WTC11 (cell line): ENCODE data around the gene HSPA4. TPM values are rescaled to one million over a fixed set of nuclear protein-coding genes. Genes with fewer than 3 reads are reported as not detected.

Experiments
- ATAC-seq: fragments of 200-7000 bp; cut with Tn5 transposase; 2 replicates; pipeline ENCODE4 v1.10.0; 2021; ENCODE audit warnings: mild to moderate bottlenecking, moderate library complexity
- CTCF ChIA-PET: fragments of 300-600 bp; sonication (Branson Sonifier 250); formaldehyde crosslinking; loops from one replicate; lab custom pipeline; 2021; ENCODE audit warnings: antibody characterized with exemption; lab: Charles Lee
- POLR2A ChIA-PET: fragments of 350-600 bp; sonication (Branson Sonifier 250); formaldehyde crosslinking; loops from one replicate; lab custom pipeline; 2021; ENCODE audit warnings: antibody characterized with exemption; lab: Charles Lee
- DNase-seq: peaks from one replicate; pipeline ENCODE4 v3.0.0; 2021; ENCODE audit warnings: low spot score
- H3K27ac Mint-ChIP-seq: 2 replicates; pipeline ENCODE4 v1.8.0; 2021; ENCODE audit warnings: mixed read lengths
- H3K27me3 Mint-ChIP-seq: 2 replicates; pipeline ENCODE4 v1.8.0; 2021; ENCODE audit warnings: low read depth, mild to moderate bottlenecking, moderate library complexity, mixed read lengths
- H3K36me3 Mint-ChIP-seq: 2 replicates; pipeline ENCODE4 v1.8.0; 2021; ENCODE audit warnings: mixed read lengths
- H3K4me1 Mint-ChIP-seq: 2 replicates; pipeline ENCODE4 v1.8.0; 2022; ENCODE audit warnings: mixed read lengths
- H3K4me3 Mint-ChIP-seq: 2 replicates; pipeline ENCODE4 v1.8.0; 2021; ENCODE audit warnings: mild to moderate bottlenecking, moderate library complexity, mixed read lengths
- H3K9me3 Mint-ChIP-seq: 2 replicates; pipeline ENCODE4 v1.8.0; 2021; ENCODE audit warnings: mixed read lengths
- ATF1 ChIP-seq: sonication (generic); formaldehyde crosslinking; IDR thresholded peaks from 2 replicates; pipeline ENCODE4 v1.8.1; 2023; ENCODE audit warnings: mild to moderate bottlenecking, moderate library complexity, missing genetic modification reagents
- CREM ChIP-seq: sonication (generic); formaldehyde crosslinking; IDR thresholded peaks from 2 replicates; pipeline ENCODE4 v1.8.1; 2022; ENCODE audit warnings: mild to moderate bottlenecking, missing genetic modification reagents, moderate library complexity
- ELF4 ChIP-seq: sonication (generic); formaldehyde crosslinking; IDR thresholded peaks from 2 replicates; pipeline ENCODE4 v1.8.1; 2022; ENCODE audit warnings: low read depth, mild to moderate bottlenecking, moderate library complexity, missing genetic modification reagents
- FOXP1 ChIP-seq: sonication (generic); formaldehyde crosslinking; IDR thresholded peaks from 2 replicates; pipeline ENCODE4 v1.8.0; 2022; ENCODE audit warnings: missing genetic modification reagents, mild to moderate bottlenecking, moderate library complexity, borderline replicate concordance
- GABPB1 ChIP-seq: sonication (generic); formaldehyde crosslinking; IDR thresholded peaks from 2 replicates; pipeline ENCODE4 v1.8.1; 2023; ENCODE audit warnings: mild to moderate bottlenecking, missing genetic modification reagents
- KAT7 ChIP-seq: sonication (generic); formaldehyde crosslinking; IDR thresholded peaks from 2 replicates; pipeline ENCODE4 v1.8.1; 2023; ENCODE audit warnings: missing genetic modification reagents, mild to moderate bottlenecking, borderline replicate concordance
- MXD4 ChIP-seq: fragments of 250-450 bp; sonication (Bioruptor Pico); IDR thresholded peaks from 2 replicates; pipeline ENCODE4 v1.8.0; 2021; ENCODE audit warnings: mild to moderate bottlenecking, moderate library complexity, borderline replicate concordance
- SMAD4 ChIP-seq: sonication (generic); formaldehyde crosslinking; IDR thresholded peaks from 2 replicates; pipeline ENCODE4 v1.8.0; 2022; ENCODE audit warnings: mild to moderate bottlenecking, missing genetic modification reagents
- total RNA-seq: library from RNA; stranded (reverse); gene quantifications from 3 replicates; pipeline ENCODE4 v1.2.3, GENCODE V29; 2021
- TF ChIP-seq, protein P1 (sequence below): sonication (generic); formaldehyde crosslinking; IDR thresholded peaks from 2 replicates; pipeline ENCODE4 v1.8.0; 2023; ENCODE audit warnings: mild to moderate bottlenecking, missing genetic modification reagents
- TF ChIP-seq, protein P2 (sequence below): sonication (generic); formaldehyde crosslinking; IDR thresholded peaks from 2 replicates; pipeline ENCODE4 v1.8.0; 2022; ENCODE audit warnings: mild to moderate bottlenecking, missing genetic modification reagents
- TF ChIP-seq, protein P3 (sequence below): fragments of 250-450 bp; sonication (Bioruptor Pico); IDR thresholded peaks from 2 replicates; pipeline ENCODE4 v1.8.0; 2021; ENCODE audit warnings: mild to moderate bottlenecking
- TF ChIP-seq, protein P4 (sequence below): sonication (generic); formaldehyde crosslinking; IDR thresholded peaks from 2 replicates; pipeline ENCODE4 v1.8.1; 2022; ENCODE audit warnings: mild to moderate bottlenecking, moderate library complexity, missing genetic modification reagents
- TF ChIP-seq, protein P5 (sequence below): fragments of 250-450 bp; sonication (Bioruptor Pico); IDR thresholded peaks from 2 replicates; pipeline ENCODE4 v1.9.0; 2021; ENCODE audit warnings: moderate library complexity, mild to moderate bottlenecking, inconsistent platforms, borderline replicate concordance
- TF ChIP-seq, protein P6 (sequence below): sonication (generic); formaldehyde crosslinking; IDR thresholded peaks from 2 replicates; pipeline ENCODE4 v1.8.1; 2023; ENCODE audit warnings: mild to moderate bottlenecking, missing genetic modification reagents, moderate library complexity
- TF ChIP-seq, protein P7 (sequence below): sonication (generic); formaldehyde crosslinking; IDR thresholded peaks from 2 replicates; pipeline ENCODE4 v1.8.1; 2023; ENCODE audit warnings: mild to moderate bottlenecking, missing genetic modification reagents, borderline replicate concordance

HSPA4 gene
- total RNA-seq, 1 experiment from 2014 or later, result 363 TPM

DNA sequence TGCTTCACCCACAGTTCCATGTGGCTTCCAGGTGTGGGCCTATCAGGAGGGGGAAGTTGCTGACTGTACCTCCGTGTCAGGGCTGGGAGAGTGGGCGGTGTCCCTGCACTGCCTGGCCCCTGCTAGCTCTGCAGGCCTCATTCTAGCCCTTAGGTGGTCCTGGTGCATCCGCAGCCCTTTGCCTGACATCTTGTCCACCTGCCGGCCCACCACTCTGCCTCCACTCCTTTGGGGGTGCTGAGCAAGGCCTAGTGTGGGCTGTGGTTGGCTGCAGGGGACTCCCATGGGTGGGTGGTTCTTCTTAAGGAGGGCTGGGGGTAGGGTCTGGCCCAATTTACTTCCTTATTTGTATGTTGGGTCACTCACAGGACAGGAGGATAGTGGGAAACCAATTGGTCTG lies 66.9 kb downstream of the HSPA4 start:
- no peaks in the 10 kb centered on the region for H3K4me1 Mint-ChIP-seq
- ChIA-PET CTCF (interaction anchor here (1.0 to 2.5 kb wide), 2 partner anchors 129 to 302 kb away, joined by 3 to 10 read pairs; no protein-coding TSS in a partner anchor), POLR2A (no interaction called here)
- no peak for ATAC-seq
- no peaks in the 10 kb centered on the region for H3K9me3 Mint-ChIP-seq
- TF ChIP-seq GABPB1 (CRISPR knock-in tag), result no peak
- no peak for TF ChIP-seq KAT7 (CRISPR knock-in tag)
- TF ChIP-seq, protein P1, sequence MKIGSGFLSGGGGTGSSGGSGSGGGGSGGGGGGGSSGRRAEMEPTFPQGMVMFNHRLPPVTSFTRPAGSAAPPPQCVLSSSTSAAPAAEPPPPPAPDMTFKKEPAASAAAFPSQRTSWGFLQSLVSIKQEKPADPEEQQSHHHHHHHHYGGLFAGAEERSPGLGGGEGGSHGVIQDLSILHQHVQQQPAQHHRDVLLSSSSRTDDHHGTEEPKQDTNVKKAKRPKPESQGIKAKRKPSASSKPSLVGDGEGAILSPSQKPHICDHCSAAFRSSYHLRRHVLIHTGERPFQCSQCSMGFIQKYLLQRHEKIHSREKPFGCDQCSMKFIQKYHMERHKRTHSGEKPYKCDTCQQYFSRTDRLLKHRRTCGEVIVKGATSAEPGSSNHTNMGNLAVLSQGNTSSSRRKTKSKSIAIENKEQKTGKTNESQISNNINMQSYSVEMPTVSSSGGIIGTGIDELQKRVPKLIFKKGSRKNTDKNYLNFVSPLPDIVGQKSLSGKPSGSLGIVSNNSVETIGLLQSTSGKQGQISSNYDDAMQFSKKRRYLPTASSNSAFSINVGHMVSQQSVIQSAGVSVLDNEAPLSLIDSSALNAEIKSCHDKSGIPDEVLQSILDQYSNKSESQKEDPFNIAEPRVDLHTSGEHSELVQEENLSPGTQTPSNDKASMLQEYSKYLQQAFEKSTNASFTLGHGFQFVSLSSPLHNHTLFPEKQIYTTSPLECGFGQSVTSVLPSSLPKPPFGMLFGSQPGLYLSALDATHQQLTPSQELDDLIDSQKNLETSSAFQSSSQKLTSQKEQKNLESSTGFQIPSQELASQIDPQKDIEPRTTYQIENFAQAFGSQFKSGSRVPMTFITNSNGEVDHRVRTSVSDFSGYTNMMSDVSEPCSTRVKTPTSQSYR (CRISPR knock-in tag), result no peak
- TF ChIP-seq, protein P2, sequence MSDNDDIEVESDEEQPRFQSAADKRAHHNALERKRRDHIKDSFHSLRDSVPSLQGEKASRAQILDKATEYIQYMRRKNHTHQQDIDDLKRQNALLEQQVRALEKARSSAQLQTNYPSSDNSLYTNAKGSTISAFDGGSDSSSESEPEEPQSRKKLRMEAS (CRISPR knock-in tag), result no peak
- TF ChIP-seq CREM (CRISPR knock-in tag), result no peak
- no peak for TF ChIP-seq ATF1 (CRISPR knock-in tag)
- TF ChIP-seq, protein P3, sequence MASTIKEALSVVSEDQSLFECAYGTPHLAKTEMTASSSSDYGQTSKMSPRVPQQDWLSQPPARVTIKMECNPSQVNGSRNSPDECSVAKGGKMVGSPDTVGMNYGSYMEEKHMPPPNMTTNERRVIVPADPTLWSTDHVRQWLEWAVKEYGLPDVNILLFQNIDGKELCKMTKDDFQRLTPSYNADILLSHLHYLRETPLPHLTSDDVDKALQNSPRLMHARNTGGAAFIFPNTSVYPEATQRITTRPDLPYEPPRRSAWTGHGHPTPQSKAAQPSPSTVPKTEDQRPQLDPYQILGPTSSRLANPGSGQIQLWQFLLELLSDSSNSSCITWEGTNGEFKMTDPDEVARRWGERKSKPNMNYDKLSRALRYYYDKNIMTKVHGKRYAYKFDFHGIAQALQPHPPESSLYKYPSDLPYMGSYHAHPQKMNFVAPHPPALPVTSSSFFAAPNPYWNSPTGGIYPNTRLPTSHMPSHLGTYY (CRISPR knock-in tag), result no peak
- no peak for TF ChIP-seq MXD4 (CRISPR knock-in tag)
- no peak for TF ChIP-seq FOXP1 (CRISPR knock-in tag)
- TF ChIP-seq ELF4 (CRISPR knock-in tag), result no peak
- TF ChIP-seq, protein P4, sequence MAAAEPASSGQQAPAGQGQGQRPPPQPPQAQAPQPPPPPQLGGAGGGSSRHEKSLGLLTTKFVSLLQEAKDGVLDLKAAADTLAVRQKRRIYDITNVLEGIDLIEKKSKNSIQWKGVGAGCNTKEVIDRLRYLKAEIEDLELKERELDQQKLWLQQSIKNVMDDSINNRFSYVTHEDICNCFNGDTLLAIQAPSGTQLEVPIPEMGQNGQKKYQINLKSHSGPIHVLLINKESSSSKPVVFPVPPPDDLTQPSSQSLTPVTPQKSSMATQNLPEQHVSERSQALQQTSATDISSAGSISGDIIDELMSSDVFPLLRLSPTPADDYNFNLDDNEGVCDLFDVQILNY, result no peak
- TF ChIP-seq, protein P5, sequence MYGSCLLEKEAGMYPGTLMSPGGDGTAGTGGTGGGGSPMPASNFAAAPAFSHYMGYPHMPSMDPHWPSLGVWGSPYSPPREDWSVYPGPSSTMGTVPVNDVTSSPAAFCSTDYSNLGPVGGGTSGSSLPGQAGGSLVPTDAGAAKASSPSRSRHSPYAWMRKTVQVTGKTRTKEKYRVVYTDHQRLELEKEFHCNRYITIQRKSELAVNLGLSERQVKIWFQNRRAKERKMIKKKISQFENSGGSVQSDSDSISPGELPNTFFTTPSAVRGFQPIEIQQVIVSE, result no peak
- TF ChIP-seq SMAD4 (CRISPR knock-in tag), result no peak
- TF ChIP-seq, protein P6, sequence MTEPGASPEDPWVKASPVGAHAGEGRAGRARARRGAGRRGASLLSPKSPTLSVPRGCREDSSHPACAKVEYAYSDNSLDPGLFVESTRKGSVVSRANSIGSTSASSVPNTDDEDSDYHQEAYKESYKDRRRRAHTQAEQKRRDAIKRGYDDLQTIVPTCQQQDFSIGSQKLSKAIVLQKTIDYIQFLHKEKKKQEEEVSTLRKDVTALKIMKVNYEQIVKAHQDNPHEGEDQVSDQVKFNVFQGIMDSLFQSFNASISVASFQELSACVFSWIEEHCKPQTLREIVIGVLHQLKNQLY, result no peak
- TF ChIP-seq, protein P7, sequence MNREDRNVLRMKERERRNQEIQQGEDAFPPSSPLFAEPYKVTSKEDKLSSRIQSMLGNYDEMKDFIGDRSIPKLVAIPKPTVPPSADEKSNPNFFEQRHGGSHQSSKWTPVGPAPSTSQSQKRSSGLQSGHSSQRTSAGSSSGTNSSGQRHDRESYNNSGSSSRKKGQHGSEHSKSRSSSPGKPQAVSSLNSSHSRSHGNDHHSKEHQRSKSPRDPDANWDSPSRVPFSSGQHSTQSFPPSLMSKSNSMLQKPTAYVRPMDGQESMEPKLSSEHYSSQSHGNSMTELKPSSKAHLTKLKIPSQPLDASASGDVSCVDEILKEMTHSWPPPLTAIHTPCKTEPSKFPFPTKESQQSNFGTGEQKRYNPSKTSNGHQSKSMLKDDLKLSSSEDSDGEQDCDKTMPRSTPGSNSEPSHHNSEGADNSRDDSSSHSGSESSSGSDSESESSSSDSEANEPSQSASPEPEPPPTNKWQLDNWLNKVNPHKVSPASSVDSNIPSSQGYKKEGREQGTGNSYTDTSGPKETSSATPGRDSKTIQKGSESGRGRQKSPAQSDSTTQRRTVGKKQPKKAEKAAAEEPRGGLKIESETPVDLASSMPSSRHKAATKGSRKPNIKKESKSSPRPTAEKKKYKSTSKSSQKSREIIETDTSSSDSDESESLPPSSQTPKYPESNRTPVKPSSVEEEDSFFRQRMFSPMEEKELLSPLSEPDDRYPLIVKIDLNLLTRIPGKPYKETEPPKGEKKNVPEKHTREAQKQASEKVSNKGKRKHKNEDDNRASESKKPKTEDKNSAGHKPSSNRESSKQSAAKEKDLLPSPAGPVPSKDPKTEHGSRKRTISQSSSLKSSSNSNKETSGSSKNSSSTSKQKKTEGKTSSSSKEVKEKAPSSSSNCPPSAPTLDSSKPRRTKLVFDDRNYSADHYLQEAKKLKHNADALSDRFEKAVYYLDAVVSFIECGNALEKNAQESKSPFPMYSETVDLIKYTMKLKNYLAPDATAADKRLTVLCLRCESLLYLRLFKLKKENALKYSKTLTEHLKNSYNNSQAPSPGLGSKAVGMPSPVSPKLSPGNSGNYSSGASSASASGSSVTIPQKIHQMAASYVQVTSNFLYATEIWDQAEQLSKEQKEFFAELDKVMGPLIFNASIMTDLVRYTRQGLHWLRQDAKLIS, result no peak
- no peak overlapping the region for H3K4me3 Mint-ChIP-seq
- no peaks in the 10 kb centered on the region for H3K27me3 Mint-ChIP-seq
- H3K27ac Mint-ChIP-seq, result no peak overlapping the region
- no peak for DNase-seq
- H3K36me3 Mint-ChIP-seq, result no peaks in the 10 kb centered on the region
